Brain microvascular endothelial cell (primary cell): ENCODE measurements around the gene BEGAIN.

Source experiments
- DNase-seq: peaks from one replicate; pipeline ENCODE4 v3.0.0-alpha.2; 2020
- H3K27ac ChIP-seq: fragments of 250-450 bp; sonication (Bioruptor Pico); 2 replicates; pipeline ENCODE4 v1.5.1; 2020; ENCODE audit warnings: mild to moderate bottlenecking, moderate library complexity
- H3K27me3 ChIP-seq: fragments of 250-450 bp; sonication (Bioruptor Pico); replicated peaks from 2 replicates; pipeline ENCODE4 v1.5.1; 2020; ENCODE audit warnings: mild to moderate bottlenecking
- H3K36me3 ChIP-seq: fragments of 250-450 bp; sonication (Bioruptor Pico); replicated peaks from 2 replicates; pipeline ENCODE4 v1.5.1; 2020; ENCODE audit warnings: mild to moderate bottlenecking
- H3K4me3 ChIP-seq: 2 replicates; pipeline ENCODE4 v1.5.1; 2011; ENCODE audit warnings: low read depth, mild to moderate bottlenecking, control low read depth, low read length, moderate library complexity
- in situ Hi-C: cut with HindIII; loops from 2 replicates; pipeline ENCODE4 v1.10.0; 2017; ENCODE audit warnings: low sequenced_read_pairs, low pct_ligation_motif_present
- TF ChIP-seq, protein P1 (sequence below): IDR thresholded peaks from 2 replicates; pipeline ENCODE4 v1.5.1; 2011; ENCODE audit warnings: low read depth, mild to moderate bottlenecking, moderate library complexity, low read length, control low read depth, inconsistent platforms; ENCODE audit errors: missing control alignments

Gene BEGAIN

GRCh38 chr14:100526057-100526456 is 61.2 kb downstream of the BEGAIN start:
- H3K36me3 ChIP-seq: peaks cover 3% of the 10 kb centered on the region
- in situ Hi-C loops: no loop called here
- no peak overlapping the region for H3K4me3 ChIP-seq
- H3K27me3 ChIP-seq: no peaks in the 10 kb centered on the region
- TF ChIP-seq, protein P1, sequence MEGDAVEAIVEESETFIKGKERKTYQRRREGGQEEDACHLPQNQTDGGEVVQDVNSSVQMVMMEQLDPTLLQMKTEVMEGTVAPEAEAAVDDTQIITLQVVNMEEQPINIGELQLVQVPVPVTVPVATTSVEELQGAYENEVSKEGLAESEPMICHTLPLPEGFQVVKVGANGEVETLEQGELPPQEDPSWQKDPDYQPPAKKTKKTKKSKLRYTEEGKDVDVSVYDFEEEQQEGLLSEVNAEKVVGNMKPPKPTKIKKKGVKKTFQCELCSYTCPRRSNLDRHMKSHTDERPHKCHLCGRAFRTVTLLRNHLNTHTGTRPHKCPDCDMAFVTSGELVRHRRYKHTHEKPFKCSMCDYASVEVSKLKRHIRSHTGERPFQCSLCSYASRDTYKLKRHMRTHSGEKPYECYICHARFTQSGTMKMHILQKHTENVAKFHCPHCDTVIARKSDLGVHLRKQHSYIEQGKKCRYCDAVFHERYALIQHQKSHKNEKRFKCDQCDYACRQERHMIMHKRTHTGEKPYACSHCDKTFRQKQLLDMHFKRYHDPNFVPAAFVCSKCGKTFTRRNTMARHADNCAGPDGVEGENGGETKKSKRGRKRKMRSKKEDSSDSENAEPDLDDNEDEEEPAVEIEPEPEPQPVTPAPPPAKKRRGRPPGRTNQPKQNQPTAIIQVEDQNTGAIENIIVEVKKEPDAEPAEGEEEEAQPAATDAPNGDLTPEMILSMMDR: no peak
- DNase-seq: no peak
- no peak overlapping the region for H3K27ac ChIP-seq

- in situ Hi-C loops: no loop called here
- no peak overlapping the region for H3K27ac ChIP-seq
- DNase-seq: no peak
- H3K36me3 ChIP-seq: peaks cover 3% of the 10 kb centered on the region
- TF ChIP-seq, protein P1: no peak
- H3K27me3 ChIP-seq: no peaks in the 10 kb centered on the region
- H3K4me3 ChIP-seq: no peak overlapping the region
Observed at GRCh38 chr14:100525615-100526014, 61.6 kb downstream of the BEGAIN start.

DNA sequence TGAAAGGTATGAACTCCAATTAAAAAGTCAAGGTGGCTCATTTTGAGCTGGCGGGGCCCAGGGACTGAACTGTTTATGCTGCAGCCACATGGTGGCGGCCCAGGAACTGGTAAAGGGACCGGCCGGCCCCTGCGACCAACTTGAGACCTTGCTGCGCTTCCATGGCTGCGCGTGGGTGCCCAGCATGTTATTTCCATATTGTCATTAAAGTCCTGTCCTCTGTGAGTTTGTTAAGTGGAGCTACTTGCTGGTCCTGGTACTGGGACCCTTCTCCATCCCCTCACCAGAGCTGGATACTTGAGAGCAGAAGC is 62.3 kb downstream of the BEGAIN start:
- H3K36me3 ChIP-seq: peaks cover 3% of the 10 kb centered on the region
- TF ChIP-seq, protein P1: peak; percentile 74
- H3K4me3 ChIP-seq: no peak overlapping the region
- no peaks in the 10 kb centered on the region for H3K27me3 ChIP-seq
- DNase-seq: peak; percentile 20
- in situ Hi-C loops: no loop called here
- H3K27ac ChIP-seq: no peak overlapping the region

DNA sequence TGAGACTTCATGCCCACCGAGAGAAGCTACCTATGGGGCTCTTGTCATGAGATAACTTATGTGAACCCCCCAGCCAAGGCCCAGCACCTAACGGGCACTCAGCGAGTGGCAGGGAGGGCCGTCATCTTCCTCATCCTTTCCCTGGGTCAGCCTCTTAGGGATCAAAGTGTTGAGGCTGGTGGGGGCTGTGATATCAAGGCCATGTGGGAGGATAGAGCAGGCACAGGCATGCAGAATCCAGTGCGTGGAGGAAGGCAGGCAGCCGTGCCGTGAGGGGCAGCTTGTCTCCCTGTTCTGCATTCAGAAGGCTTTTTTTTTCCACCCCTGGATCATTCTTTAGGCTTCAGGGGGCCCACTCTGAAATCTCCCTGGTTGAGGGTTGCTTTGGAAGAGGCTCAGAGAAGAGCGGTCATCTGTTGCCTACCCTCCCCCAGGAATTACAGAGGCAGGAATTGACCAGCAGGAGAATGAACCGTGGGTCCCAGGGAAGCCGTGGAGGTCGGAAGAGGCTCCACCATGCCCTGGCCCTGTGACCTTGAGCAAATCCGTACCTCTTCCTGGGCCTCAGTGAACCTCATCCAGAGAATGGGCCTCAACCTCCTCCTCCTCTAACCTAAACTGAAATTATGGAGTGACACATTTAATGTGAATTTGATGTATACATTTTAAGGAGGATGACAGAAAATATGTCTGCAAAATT is 62.8 kb downstream of the BEGAIN start:
- H3K27ac ChIP-seq: no peak overlapping the region
- no peak overlapping the region for H3K4me3 ChIP-seq
- H3K36me3 ChIP-seq: peaks cover 3% of the 10 kb centered on the region
- in situ Hi-C loops: no loop called here
- no peaks in the 10 kb centered on the region for H3K27me3 ChIP-seq
- DNase-seq: no peak
- TF ChIP-seq, protein P1: no peak

DNA sequence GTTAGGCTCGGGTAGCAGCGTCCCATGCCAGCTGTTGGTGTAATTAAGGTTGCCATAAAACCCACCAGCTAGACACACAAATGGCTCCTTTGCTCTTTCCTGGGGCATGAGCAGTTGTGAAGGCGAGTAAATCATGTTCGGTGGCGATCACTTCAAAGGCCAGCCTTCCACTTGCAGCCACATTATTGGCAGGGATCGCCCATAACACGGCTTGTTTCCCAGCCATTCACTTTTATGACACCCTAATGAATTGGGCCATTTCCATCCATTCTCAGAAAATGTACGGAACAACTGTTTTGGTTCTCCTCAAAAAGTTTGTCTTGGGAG is 63.4 kb downstream of the BEGAIN start:
- in situ Hi-C loops: no loop called here
- Histone ChIP-seq H3K27me3 (no peaks in the 10 kb centered on the region), H3K36me3 (peaks cover 3% of the 10 kb centered on the region), H3K27ac (no peak overlapping the region), H3K4me3 (no peak overlapping the region)
- TF ChIP-seq, protein P1: no peak
- DNase-seq: no peak
